ENCODE data around the gene CA12. TPM values are rescaled to one million over a fixed set of nuclear protein-coding genes. Genes with fewer than 3 reads are reported as not detected.

Gene CA12
- total and polyA plus RNA-seq, 9 of the 15 experiments (the other 6 are each of a cell fraction or from before 2014, with no cell fraction given), result 0.01 to 0.78 (median 0.15) TPM; not detected in 1

GRCh38 chr15:63299943-63300575 is 81.6 kb downstream of the CA12 start (continued):
- TF ChIP-seq KLF16 (IDR thresholded peaks at IDR 0.05) (peak; percentile 73), SMARCA4 (IDR thresholded peaks at IDR 0.05) (peak; percentile 66; the same call in 1 of the 2 replicates), TCF3 (CRISPR knock-in tag; IDR thresholded peaks at IDR 0.05) (peak; percentile 86), ZNF124 (CRISPR knock-in tag; IDR thresholded peaks at IDR 0.05) (no peak), REST (IDR thresholded peaks at IDR 0.05; ENCODE audit: borderline replicate concordance) (peak; percentile 96), REST (CRISPR knock-in tag; IDR thresholded peaks at IDR 0.05; ENCODE audit: low read depth) (no peak), NR2C2 (CRISPR knock-in tag; IDR thresholded peaks at IDR 0.05) (no peak), NR2C2 (tag; IDR thresholded peaks at IDR 0.05) (peak; percentile 15; the same call in 1 of the 2 replicates), PHB2 (IDR thresholded peaks at IDR 0.05; ENCODE audit: low read depth) (peak; percentile 21; the same call in 1 of the 2 replicates), EP300 (IDR thresholded peaks at IDR 0.05; ENCODE audit: low read length) (peak; percentile 82), HMBOX1 (IDR thresholded peaks at IDR 0.05) (no peak), PYGO2 (tag; IDR thresholded peaks at IDR 0.05) (no peak), GTF2F1 (IDR thresholded peaks at IDR 0.05; ENCODE audit: low read depth, low read length) (no peak), RAD21 (CRISPR knock-in tag; conservative IDR thresholded peaks at IDR 0.05 in 1 of 2, IDR thresholded peaks at IDR 0.05 in 1 of 2) (0 out of 4 replicates have a peak, but pooled peaks of 1 of the 2 experiments have one; percentile 9), ZNF384 (IDR thresholded peaks at IDR 0.05; ENCODE audit: low read depth, low read length) (peak; percentile 78), TSC22D4 (tag; IDR thresholded peaks at IDR 0.05) (no peak), MTA2 (IDR thresholded peaks at IDR 0.05; ENCODE audit: low read depth) (peak; percentile 59), BCOR (IDR thresholded peaks at IDR 0.05) (peak; percentile 50; the same call in 1 of the 2 replicates), STAT5A (IDR thresholded peaks at IDR 0.05; ENCODE audit: borderline replicate concordance, low read length) (peak; percentile 25; the same call in 1 of the 2 replicates), MAZ (CRISPR knock-in tag; conservative IDR thresholded peaks at IDR 0.05 in 1 of 2, IDR thresholded peaks at IDR 0.05 in 1 of 2) (no peak), POLR2AphosphoS5 (IDR thresholded peaks at IDR 0.05; ENCODE audit: control insufficient read depth, insufficient read depth, low read depth, low read length) (peak; percentile 62), ATF7 (IDR thresholded peaks at IDR 0.05) (no peak), BRD9 (IDR thresholded peaks at IDR 0.05; ENCODE audit: low read depth, partially characterized antibody) (no peak)
